Right lobe of liver (tissue), 6 donors: ENCODE data around the gene NT5E. TPM values are rescaled to one million over a fixed set of nuclear protein-coding genes. Genes with fewer than 3 reads are reported as not detected.

Experiments
- ATAC-seq, 4 donors: fragments of 200-7000 bp; cut with Tn5 transposase; one replicate each; pipeline ENCODE4 v1.9.1; 2020; ENCODE audit warnings: mild to moderate bottlenecking in 4 of 4, moderate library complexity in 4 of 4
- DNase-seq, 3 donors: peaks; one replicate each; pipeline ENCODE4 v3.0.0-alpha.2; 2020
- H3K27ac ChIP-seq, 3 donors: fragments of 200-600 bp; one replicate each; pipeline ENCODE4 v1.8.0; 2022
- H3K27me3 ChIP-seq, 2 donors: fragments of 200-600 bp; one replicate each; pipeline ENCODE4 v1.8.0; 2022
- H3K36me3 ChIP-seq, 4 donors: fragments of 200-600 bp; sonication (generic) in 1 of 4; one replicate each; pipeline versions ENCODE4 v1.5.1 to v1.8.0; 2017 to 2022; ENCODE audit warnings: control low read depth in 1 of 4
- H3K4me1 ChIP-seq, 4 donors: fragments of 200-600 bp; sonication (generic) in 1 of 4; one replicate each; pipeline versions ENCODE4 v1.5.1 to v1.8.0; 2017 to 2022; ENCODE audit warnings: control low read depth in 1 of 4
- H3K4me3 ChIP-seq, 3 donors: fragments of 200-600 bp; one replicate each; pipeline ENCODE4 v1.8.0; 2022
- H3K9me3 ChIP-seq, 4 donors: fragments of 200-600 bp; sonication (generic) in 1 of 4; one replicate each; pipeline versions ENCODE4 v1.5.1 to v1.8.0; 2017 to 2022; ENCODE audit warnings: control low read depth in 1 of 4
- CTCF ChIP-seq, 4 donors: fragments of 200-600 bp in 3 of 4; fragments of 450-650 bp in 1 of 4; IDR thresholded peaks; one replicate each; pipeline versions ENCODE4 v1.5.1 to v1.8.0; 2016 to 2022; ENCODE audit warnings: antibody characterized with exemption in 4 of 4, mild to moderate bottlenecking in 2 of 4
- POLR2A ChIP-seq: fragments of 450-650 bp; IDR thresholded peaks from one replicate; pipeline ENCODE4 v1.6.1; 2017; ENCODE audit warnings: antibody characterized with exemption, mild to moderate bottlenecking
- WGBS: methylation state at CpG from one replicate; pipeline ENCODE4 v1.1.6; 2018; ENCODE audit warnings: low coverage, low lambda C conversion rate; ENCODE audit not compliant: insufficient coverage; ENCODE audit errors: missing lambda C conversion rate; 5-methylcytosine and 5-hydroxymethylcytosine counted together
- intact Hi-C, 2 donors: fragments of 100-400 bp; cut with DNase I; formaldehyde crosslinking; loops; one replicate each; pipeline versions ENCODE4 v1.11.2 to v1.14.1; 2022
- total RNA-seq, 6 experiments: library from RNA; depleted of rRNA in 2 of 6; stranded (reverse); fragments of >200 nt in 2 of 6; fragmentation: NEBNext Ultra II Directional in 3 of 6; extraction: Animal tissue kit (Norgen Biotek cat#: 25700) in 3 of 6; gene quantifications; one replicate each; pipeline versions ENCODE4 v1.1.0 to v1.2.4, GENCODE V29; 2016 to 2023
- donor health status: DM: no; HTN: yes; CAD: no.
- donor health status: DM: no; HTN: no; CAD: no.
- donor health status: DM: no; HTN: no; CAD: no.
- donor health status: DM: no; HTN: yes; CAD: no.
- donor health status: DM: no; HTN: yes; CAD: no.

The NT5E gene
- total RNA-seq, 6 experiments from 2014 or later: 19.3 to 31.8 (median 25.8) TPM

- Histone ChIP-seq H3K36me3 (no peaks in the 10 kb centered on the region), H3K4me3 (no peak overlapping the region), H3K4me1 (no peaks in the 10 kb centered on the region), H3K27me3 (no peaks in the 10 kb centered on the region), H3K27ac (no peak overlapping the region), H3K9me3 (no peaks in the 10 kb centered on the region)
- 34% methylated on average over 2 of the region's 2 CpGs for WGBS
- intact Hi-C loops: no loop called here
- peak in 2 of 4 donors; percentile 26 to 34 for ATAC-seq
- TF ChIP-seq CTCF (IDR thresholded peaks at IDR 0.05) (no peak), POLR2A (no peak)
- DNase-seq: no peak
Observed at GRCh38 chr6:85419046-85419759, 30.7 kb upstream of the NT5E start.

GRCh38 chr6:85420551-85420950 lies 29.3 kb upstream of the NT5E start:
- no peak for TF ChIP-seq POLR2A
- no peak for TF ChIP-seq CTCF (IDR thresholded peaks at IDR 0.05)
- WGBS: 92% methylated on average over 1 of the region's 1 CpG
- H3K9me3 ChIP-seq: peaks cover 0 to under 1% (median 0%) of the 10 kb centered on the region in 4 donors
- H3K4me3 ChIP-seq: no peak overlapping the region
- no peaks in the 10 kb centered on the region for H3K27me3 ChIP-seq
- no peaks in the 10 kb centered on the region for H3K4me1 ChIP-seq
- DNase-seq (no peak), ATAC-seq (no peak)
- no peak overlapping the region for H3K27ac ChIP-seq
- intact Hi-C loops: no loop called here
- no peaks in the 10 kb centered on the region for H3K36me3 ChIP-seq

DNA sequence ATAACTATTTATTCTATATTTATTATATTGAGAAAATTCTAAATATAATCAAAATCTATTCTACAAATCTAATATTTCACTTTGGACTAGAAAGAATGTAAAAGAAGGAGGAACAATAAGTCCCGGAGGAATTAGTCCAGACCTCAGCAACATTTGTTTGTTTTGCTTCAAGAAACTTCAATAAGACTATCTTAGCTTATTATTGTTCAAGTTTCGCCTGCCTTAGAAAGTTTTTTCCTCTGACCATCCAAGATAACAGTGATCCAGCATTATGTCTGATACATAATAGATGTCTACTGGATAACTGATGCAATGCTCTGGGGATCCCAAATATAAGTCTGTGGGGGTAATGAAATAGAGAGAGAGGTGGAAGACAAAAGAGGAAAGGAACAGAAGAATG lies 28.7 kb upstream of the NT5E start:
- intact Hi-C loops: no loop called here
- no peak overlapping the region for H3K27ac ChIP-seq
- no peak for DNase-seq
- TF ChIP-seq CTCF (IDR thresholded peaks at IDR 0.05) (no peak), POLR2A (no peak)
- no peak for ATAC-seq
- H3K36me3 ChIP-seq: no peaks in the 10 kb centered on the region
- H3K9me3 ChIP-seq: peaks cover 0 to 6% (median 0%) of the 10 kb centered on the region in 4 donors
- H3K4me1 ChIP-seq: no peaks in the 10 kb centered on the region
- WGBS: 73% methylated on average over 2 of the region's 2 CpGs
- no peaks in the 10 kb centered on the region for H3K27me3 ChIP-seq
- no peak overlapping the region for H3K4me3 ChIP-seq

- 68% methylated on average over 2 of the region's 2 CpGs for WGBS
Observed at GRCh38 chr6:85421972-85422371, 27.9 kb upstream of the NT5E start.

More at GRCh38 chr6:85421972-85422371, 27.9 kb upstream of the NT5E start:
- Histone ChIP-seq H3K4me1 (no peaks in the 10 kb centered on the region), H3K9me3 (peaks cover 0 to 6% (median 0%) of the 10 kb centered on the region in 4 donors), H3K4me3 (no peak overlapping the region), H3K36me3 (no peaks in the 10 kb centered on the region), H3K27ac (no peak overlapping the region), H3K27me3 (no peaks in the 10 kb centered on the region)
- TF ChIP-seq POLR2A (no peak), CTCF (IDR thresholded peaks at IDR 0.05) (no peak)
- DNase-seq (no peak), ATAC-seq (no peak)
- intact Hi-C loops: no loop called here
